HepG2 (cell line): ENCODE results near the gene DZANK1. TPM values are rescaled to one million over a fixed set of nuclear protein-coding genes. Genes with fewer than 3 reads are reported as not detected.

Source experiments
- ATAC-seq: fragments of 200-7000 bp; cut with Tn5 transposase; 3 replicates; pipeline ENCODE4 v1.9.1; 2020; ENCODE audit warnings: mild to moderate bottlenecking, moderate library complexity
- BruUV-seq: library from RNA; stranded (reverse); fragments of 400-500 nt; replicated peaks from 2 replicates; lab custom pipeline; 2021; lab: Mats Ljungman, UMichigan
- CTCF ChIA-PET: fragments of 300-600 bp; formaldehyde crosslinking; extraction: SDS; loops from one replicate; lab custom pipeline; 2021; ENCODE audit warnings: low total read pairs, inconsistent platforms, low intra/inter-chr PET ratio; lab: Yijun Ruan, JAX
- POLR2A ChIA-PET: fragments of 350-600 bp; sonication (Branson Sonifier 250); formaldehyde crosslinking; loops from one replicate; lab custom pipeline; 2020; ENCODE audit warnings: antibody characterized with exemption, inconsistent platforms; lab: Yijun Ruan, JAX
- DNase-seq: peaks from one replicate; pipeline ENCODE4 v3.0.0-alpha.2; 2015; ENCODE audit warnings: low spot score
- FAIRE-seq: peaks from 3 replicates; lab custom pipeline; 2011; peaks lifted over from hg19 to GRCh38; lab: Jason Lieb, UNC
- H2AFZ ChIP-seq: one replicate; pipeline ENCODE4 v1.6.1; 2011; ENCODE audit warnings: low read length, inconsistent platforms
- H3K27ac ChIP-seq: fragments of 300-600 bp; 3 replicates; pipeline ENCODE4 v1.8.0; 2011; ENCODE audit warnings: mixed run types, mild to moderate bottlenecking, mixed read lengths, low read length, inconsistent platforms; ENCODE audit not compliant: insufficient read depth; ENCODE audit errors: extremely low read length
- H3K27me3 ChIP-seq, 2 experiments: fragments of 200-600 bp in 1 of 2; 2 replicates in 1 of 2; 3 replicates in 1 of 2; pipeline versions ENCODE4 v1.6.0 to v1.8.0; 2011; ENCODE audit warnings: low read length in 2 of 2, mild to moderate bottlenecking in 2 of 2, moderate library complexity in 2 of 2, inconsistent platforms in 1 of 2; ENCODE audit not compliant: insufficient read depth in 2 of 2, control insufficient read depth in 1 of 2
- H3K36me3 ChIP-seq, 2 experiments: fragments of 200-600 bp in 1 of 2; replicated peaks in 1 of 2; 2 replicates in 1 of 2; 3 replicates in 1 of 2; pipeline versions ENCODE4 v1.5.1 to v1.8.0; 2011; ENCODE audit warnings: low read length in 2 of 2, inconsistent platforms in 1 of 2; ENCODE audit not compliant: insufficient read depth in 2 of 2, control insufficient read depth in 1 of 2
- H3K4me1 ChIP-seq: 2 replicates; pipeline ENCODE4 v1.5.1; 2012; ENCODE audit warnings: low read length, inconsistent platforms; ENCODE audit not compliant: insufficient read depth
- H3K4me2 ChIP-seq: 2 replicates; pipeline ENCODE4 v1.6.0; 2011; ENCODE audit warnings: low read depth, low read length, inconsistent platforms
- H3K4me3 ChIP-seq, 3 experiments: fragments of 200-600 bp in 1 of 3; sonication (generic), shearing (Covaris generic) in 1 of 3; replicated peaks in 1 of 3; 2 replicates each; pipeline ENCODE4 v1.5.1; 2011 to 2016; ENCODE audit warnings: low read length in 3 of 3, inconsistent platforms in 2 of 3, low read depth in 2 of 3, mild to moderate bottlenecking in 2 of 3, control low read depth in 1 of 3, mixed read lengths in 1 of 3; ENCODE audit not compliant: insufficient read depth in 1 of 3
- H3K79me2 ChIP-seq: one replicate; pipeline ENCODE4 v1.6.1; 2011; ENCODE audit warnings: low read length, inconsistent platforms; ENCODE audit not compliant: insufficient read depth
- H3K9ac ChIP-seq: 2 replicates; pipeline ENCODE4 v1.6.0; 2011; ENCODE audit warnings: mild to moderate bottlenecking, low read depth, low read length, inconsistent platforms; ENCODE audit not compliant: insufficient read depth
- H3K9me3 ChIP-seq: 2 replicates; pipeline ENCODE4 v1.5.1; 2012; ENCODE audit warnings: mild to moderate bottlenecking, low read length
- H4K20me1 ChIP-seq: 2 replicates; pipeline ENCODE4 v1.6.0; 2011; ENCODE audit warnings: inconsistent platforms, mild to moderate bottlenecking, low read length, moderate library complexity; ENCODE audit not compliant: insufficient read depth
- ARHGAP35 ChIP-seq: sonication (generic); formaldehyde crosslinking; IDR thresholded peaks from 2 replicates; pipeline ENCODE4 v1.9.0; 2022; ENCODE audit warnings: mild to moderate bottlenecking, inconsistent platforms, moderate library complexity, missing genetic modification reagents, borderline replicate concordance
- ARNT2 ChIP-seq: sonication (generic); formaldehyde crosslinking; IDR thresholded peaks from 2 replicates; pipeline ENCODE4 v1.8.0; 2022; ENCODE audit warnings: mild to moderate bottlenecking, low read depth, missing genetic modification reagents, moderate library complexity
- CERS6 ChIP-seq: sonication (generic); formaldehyde crosslinking; IDR thresholded peaks from 2 replicates; pipeline ENCODE4 v1.5.0; 2020; ENCODE audit warnings: missing genetic modification reagents
- HES4 ChIP-seq: sonication (generic); formaldehyde crosslinking; IDR thresholded peaks from 2 replicates; pipeline ENCODE4 v1.9.0; 2021; ENCODE audit warnings: mild to moderate bottlenecking, missing genetic modification reagents, borderline replicate concordance
- KAT7 ChIP-seq: IDR thresholded peaks from 2 replicates; pipeline ENCODE4 v1.6.1; 2018; ENCODE audit warnings: borderline replicate concordance, missing compliant biosample characterization
- MYPOP ChIP-seq: sonication (generic); formaldehyde crosslinking; IDR thresholded peaks from 2 replicates; pipeline ENCODE4 v1.8.1; 2023; ENCODE audit warnings: mild to moderate bottlenecking, moderate library complexity, missing genetic modification reagents
- NR2F1 ChIP-seq, 2 experiments: fragments of 450-650 bp in 1 of 2; formaldehyde crosslinking in 1 of 2; IDR thresholded peaks; 2 replicates each; pipeline versions ENCODE4 v1.5.0 to v1.6.1; 2016 to 2020; ENCODE audit warnings: mild to moderate bottlenecking in 1 of 2, missing compliant biosample characterization in 1 of 2, missing genetic modification reagents in 1 of 2, moderate library complexity in 1 of 2
- PRPF4 ChIP-seq: fragments of 200-400 bp; formaldehyde crosslinking; IDR thresholded peaks from 2 replicates; pipeline ENCODE4 v1.6.1; 2016; ENCODE audit warnings: low read length, low read depth; ENCODE audit not compliant: poor library complexity, severe bottlenecking
- SRF ChIP-seq: IDR thresholded peaks from 2 replicates; pipeline ENCODE4 v1.6.1; 2011; ENCODE audit warnings: mild to moderate bottlenecking, low read depth, low read length, moderate library complexity
- WIZ ChIP-seq: sonication (generic); formaldehyde crosslinking; IDR thresholded peaks from 2 replicates; pipeline ENCODE4 v1.5.1; 2020; ENCODE audit warnings: mild to moderate bottlenecking, missing genetic modification reagents
- ZNF546 ChIP-seq: sonication (generic); formaldehyde crosslinking; conservative IDR thresholded peaks from 2 replicates; pipeline ENCODE4 v1.8.1; 2023; ENCODE audit warnings: mild to moderate bottlenecking, missing genetic modification reagents
- ZNF589 ChIP-seq: sonication (generic); formaldehyde crosslinking; conservative IDR thresholded peaks from 2 replicates; pipeline ENCODE4 v1.8.0; 2022; ENCODE audit warnings: mild to moderate bottlenecking, moderate library complexity, missing genetic modification reagents
- WGBS: methylation state at CpG from one replicate; pipeline ENCODE4 v1.1.6; 2017; ENCODE audit warnings: low lambda C conversion rate; 5-methylcytosine and 5-hydroxymethylcytosine counted together
- in situ Hi-C: cut with HindIII; loops from 2 replicates; pipeline ENCODE4 v1.10.0; 2017; ENCODE audit warnings: low pct_unique_long_range_greater_than_20kb; ENCODE audit not compliant: extremely low pct_ligation_motif_present
- intact Hi-C: fragments of 100-400 bp; cut with micrococcal nuclease; formaldehyde crosslinking; loops from one replicate; pipeline ENCODE4 v1.10.0; 2022; ENCODE audit not compliant: unreplicated experiment
- polyA plus RNA-seq, 8 experiments: library from polyadenylated mRNA; depleted of rRNA in 3 of 8; stranded (reverse) in 7 of 8; unstranded in 1 of 8; fragments of >200 nt; fragmentation: Illumina TruSeq in 4 of 8; extraction: Trizol in 4 of 8; gene quantifications; 2 replicates each; pipeline versions ENCODE4 v1.2.1 to v1.2.3, GENCODE V29; 2011 to 2016; ENCODE audit warnings: low read depth in 4 of 8, missing spikeins in 1 of 8, mixed read lengths in 1 of 8; ENCODE audit not compliant: insufficient read depth in 1 of 8
- total RNA-seq, 5 experiments: library from RNA; depleted of rRNA; stranded (reverse); fragments of >200 nt; fragmentation: Illumina TruSeq; extraction: Trizol; gene quantifications; 2 replicates each; pipeline ENCODE4 v1.2.3, GENCODE V29; 2016; ENCODE audit warnings: low read depth in 1 of 5
- TF ChIP-seq, protein P1 (sequence below): sonication (generic); formaldehyde crosslinking; IDR thresholded peaks from 2 replicates; pipeline ENCODE4 v1.5.0; 2020; ENCODE audit warnings: mild to moderate bottlenecking, missing genetic modification reagents, borderline replicate concordance

DZANK1 gene
- total and polyA plus RNA-seq, 2 of the 13 experiments (the other 11 are each of a cell fraction or from before 2014, with no cell fraction given), result 1.6 to 3.2 TPM

DNA sequence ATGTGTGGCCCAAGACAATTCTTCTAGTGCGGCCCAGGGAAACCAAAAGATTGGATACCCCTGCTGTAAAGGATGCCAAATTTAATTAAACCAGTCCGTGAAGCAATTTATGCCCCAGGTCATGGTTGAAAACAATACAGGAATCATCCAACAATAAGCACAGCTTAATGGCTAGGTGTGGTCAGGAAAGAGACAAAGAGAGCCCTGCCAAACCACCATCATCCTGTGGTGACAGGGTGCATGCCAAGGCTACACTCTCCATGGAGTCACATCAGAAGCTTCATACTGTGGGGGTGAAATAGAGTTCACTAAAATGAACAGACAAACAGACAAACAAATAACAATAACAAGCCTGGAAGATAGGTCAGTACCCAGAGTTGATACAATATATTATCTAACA is 62.7 kb downstream of the DZANK1 start:
- CTCF ChIA-PET, result no interaction called here
- Histone ChIP-seq H3K9me3 (peaks cover 11% of the 10 kb centered on the region), H3K4me1 (no peaks in the 10 kb centered on the region), H3K4me2 (no peak overlapping the region), H4K20me1 (no peaks in the 10 kb centered on the region), H3K9ac (no peak overlapping the region), H3K36me3 (no peaks in the 10 kb centered on the region), H3K27me3 (no peaks in the 10 kb centered on the region), H2AFZ (no peak overlapping the region), H3K79me2 (no peaks in the 10 kb centered on the region), H3K4me3 (no peak overlapping the region), H3K27ac (no peak overlapping the region)
- in situ Hi-C loops (no loop called here), intact Hi-C loops (no loop called here)
- POLR2A ChIA-PET, result no interaction called here
- FAIRE-seq (no peak), ATAC-seq (no peak), DNase-seq (no peak)
- BruUV-seq, result no TSS peak
- WGBS, result 94% methylated on average over 2 of the region's 2 CpGs
- TF ChIP-seq KAT7 (CRISPR knock-in tag) (no peak), ZNF589 (CRISPR knock-in tag) (no peak), NR2F1 (CRISPR knock-in tag; IDR thresholded peaks at IDR 0.05) (no peak), ZNF546 (CRISPR knock-in tag) (no peak), SRF (no peak), MYPOP (CRISPR knock-in tag) (no peak), PRPF4 (no peak), CERS6 (no peak), ARNT2 (no peak), WIZ (CRISPR knock-in tag) (no peak), ARHGAP35 (CRISPR knock-in tag) (no peak), HES4 (CRISPR knock-in tag) (no peak)
- TF ChIP-seq, protein P1, sequence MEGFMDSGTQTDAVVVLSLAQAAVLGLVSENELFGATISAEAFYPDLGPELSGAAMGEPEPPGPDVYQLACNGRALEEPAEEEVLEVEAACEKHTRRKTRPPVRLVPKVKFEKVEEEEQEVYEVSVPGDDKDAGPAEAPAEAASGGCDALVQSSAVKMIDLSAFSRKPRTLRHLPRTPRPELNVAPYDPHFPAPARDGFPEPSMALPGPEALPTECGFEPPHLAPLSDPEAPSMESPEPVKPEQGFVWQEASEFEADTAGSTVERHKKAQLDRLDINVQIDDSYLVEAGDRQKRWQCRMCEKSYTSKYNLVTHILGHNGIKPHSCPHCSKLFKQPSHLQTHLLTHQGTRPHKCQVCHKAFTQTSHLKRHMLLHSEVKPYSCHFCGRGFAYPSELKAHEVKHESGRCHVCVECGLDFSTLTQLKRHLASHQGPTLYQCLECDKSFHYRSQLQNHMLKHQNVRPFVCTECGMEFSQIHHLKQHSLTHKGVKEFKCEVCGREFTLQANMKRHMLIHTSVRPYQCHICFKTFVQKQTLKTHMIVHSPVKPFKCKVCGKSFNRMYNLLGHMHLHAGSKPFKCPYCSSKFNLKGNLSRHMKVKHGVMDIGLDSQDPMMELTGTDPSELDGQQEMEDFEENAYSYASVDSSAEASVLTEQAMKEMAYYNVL, result no peak
